GM12878 (cell line): ENCODE data around the gene PSENEN. TPM values are rescaled to one million over a fixed set of nuclear protein-coding genes. Genes with fewer than 3 reads are reported as not detected.
"Not testable (repeated sequence)": the region's sequence is repeated elsewhere in the genome, so short reads cannot be mapped to it uniquely, and the experiment has no call there.

Experiments used
- ATAC-seq: fragments of 200-7000 bp; cut with Tn5 transposase; 3 replicates; pipeline ENCODE4 v1.9.1; 2020; ENCODE audit warnings: mild to moderate bottlenecking, moderate library complexity
- BruUV-seq: library from RNA; stranded (reverse); fragments of 400-500 nt; replicated peaks from 2 replicates; lab custom pipeline; 2021; lab: Mats Ljungman, UMichigan
- CTCF ChIA-PET: fragments of 300-600 bp; sonication (Branson Sonifier 250); formaldehyde crosslinking; extraction: SDS; loops from one replicate; lab custom pipeline; 2021; ENCODE audit warnings: inconsistent platforms; lab: Yijun Ruan, JAX
- POLR2A ChIA-PET: fragments of 350-600 bp; formaldehyde crosslinking; extraction: SDS; loops from one replicate; lab custom pipeline; 2021; ENCODE audit warnings: inconsistent platforms; lab: Charles Lee
- RAD21 ChIA-PET: fragments of 300-600 bp; sonication (Branson Sonifier 250); formaldehyde crosslinking; loops from one replicate; lab custom pipeline; 2023; ENCODE audit warnings: antibody characterized with exemption; ENCODE audit not compliant: unreplicated experiment; lab: Charles Lee
- SMC1A ChIA-PET: fragments of 300-600 bp; sonication (Branson Sonifier 250); formaldehyde crosslinking; loops from one replicate; lab custom pipeline; 2023; ENCODE audit not compliant: unreplicated experiment, uncharacterized antibody; lab: Charles Lee
- DNase-seq: peaks from one replicate; pipeline ENCODE4 v3.0.0-alpha.2; 2011; ENCODE audit warnings: low read depth, low spot score
- FAIRE-seq: peaks from 3 replicates; lab custom pipeline; 2011; peaks lifted over from hg19 to GRCh38; lab: Jason Lieb, UNC
- H2AFZ ChIP-seq: 2 replicates; pipeline ENCODE4 v1.6.0; 2011; ENCODE audit warnings: low read depth, low read length, control low read depth; ENCODE audit not compliant: control insufficient read depth
- H3K27ac ChIP-seq: 2 replicates; pipeline ENCODE4 v1.5.1; 2011; ENCODE audit warnings: control low read depth; ENCODE audit not compliant: control insufficient read depth, insufficient read depth
- H3K27me3 ChIP-seq, 2 experiments: replicated peaks in 1 of 2; 2 replicates each; pipeline versions ENCODE4 v1.6.0 to v1.6.1; 2011; ENCODE audit warnings: low read length in 1 of 2; ENCODE audit not compliant: control insufficient read depth in 2 of 2, insufficient read depth in 2 of 2
- H3K36me3 ChIP-seq, 2 experiments: 2 replicates each; pipeline ENCODE4 v1.5.1; 2011; ENCODE audit warnings: low read length in 1 of 2; ENCODE audit not compliant: control insufficient read depth in 2 of 2, insufficient read depth in 2 of 2
- H3K4me1 ChIP-seq: 2 replicates; pipeline ENCODE4 v1.6.1; 2011; ENCODE audit warnings: mild to moderate bottlenecking, low read length, moderate library complexity, mixed read lengths; ENCODE audit not compliant: control insufficient read depth, insufficient read depth
- H3K4me2 ChIP-seq: 2 replicates; pipeline ENCODE4 v1.6.0; 2011; ENCODE audit warnings: control low read depth; ENCODE audit not compliant: control insufficient read depth, insufficient read depth
- H3K4me3 ChIP-seq: fragments of 200-600 bp; sonication (generic); 2 replicates; pipeline ENCODE4 v1.5.1; 2016
- H3K79me2 ChIP-seq: 2 replicates; pipeline ENCODE4 v1.6.0; 2011; ENCODE audit warnings: low read length; ENCODE audit not compliant: control insufficient read depth, insufficient read depth
- H3K9ac ChIP-seq: 2 replicates; pipeline ENCODE4 v1.8.0; 2011; ENCODE audit warnings: low read length, control low read depth, mixed read lengths; ENCODE audit not compliant: control insufficient read depth, insufficient read depth
- H3K9me3 ChIP-seq: replicated peaks from 3 replicates; pipeline ENCODE4 v1.5.1; 2011; ENCODE audit warnings: mild to moderate bottlenecking, low read length; ENCODE audit not compliant: control insufficient read depth, insufficient read depth
- H4K20me1 ChIP-seq: 2 replicates; pipeline ENCODE4 v1.6.0; 2011; ENCODE audit not compliant: control insufficient read depth, insufficient read depth
- WGBS: methylation state at CpG from one replicate; pipeline ENCODE4 v1.1.6; 2016; ENCODE audit warnings: low lambda C conversion rate; ENCODE audit not compliant: insufficient replicate concordance, insufficient coverage; ENCODE audit errors: missing lambda C conversion rate; 5-methylcytosine and 5-hydroxymethylcytosine counted together
- in situ Hi-C: fragments of 300-500 bp; cut with MboI; formaldehyde crosslinking; loops from 9 replicates; pipeline ENCODE4 v1.14.3; 2018; ENCODE audit warnings: mixed read lengths
- intact Hi-C: fragments of 100-400 bp; cut with micrococcal nuclease; formaldehyde crosslinking; loops from one replicate; pipeline ENCODE4 v1.14.2; 2022; ENCODE audit not compliant: unreplicated experiment
- polyA plus RNA-seq, 11 experiments: library from polyadenylated mRNA; depleted of rRNA in 4 of 11; unstranded in 6 of 11; stranded (reverse) in 5 of 11; fragments of >200 nt; fragmentation: Nextera tagmentation in 4 of 11; fragmentation: Illumina TruSeq in 1 of 11; extraction: Ambion mirVana in 4 of 11; extraction: Trizol in 1 of 11; gene quantifications; 1 replicate in 1 of 11; 2 replicates in 10 of 11; pipeline versions ENCODE4 v1.2.1 to v1.2.3, GENCODE V29; 2011 to 2016; ENCODE audit warnings: inconsistent platforms in 2 of 11, missing spikeins in 2 of 11, low read depth in 1 of 11
- total RNA-seq, 4 experiments: library from RNA; depleted of rRNA in 3 of 4; stranded (reverse); fragments of >200 nt in 3 of 4; fragmentation: Illumina TruSeq in 1 of 4; extraction: Trizol in 1 of 4; gene quantifications; 2 replicates each; pipeline versions ENCODE4 v1.2.1 to v1.2.3, GENCODE V29; 2013 to 2021
- TF ChIP-seq, protein P1 (sequence below): fragments of 450-650 bp; IDR thresholded peaks from 2 replicates; pipeline ENCODE4 v1.6.1; 2016; ENCODE audit warnings: mild to moderate bottlenecking

Gene PSENEN
- total and polyA plus RNA-seq, 10 of the 15 experiments (the other 5 are each of a cell fraction or from before 2014, with no cell fraction given): 14.4 to 178 (median 43.5) TPM

- TF ChIP-seq, protein P1, sequence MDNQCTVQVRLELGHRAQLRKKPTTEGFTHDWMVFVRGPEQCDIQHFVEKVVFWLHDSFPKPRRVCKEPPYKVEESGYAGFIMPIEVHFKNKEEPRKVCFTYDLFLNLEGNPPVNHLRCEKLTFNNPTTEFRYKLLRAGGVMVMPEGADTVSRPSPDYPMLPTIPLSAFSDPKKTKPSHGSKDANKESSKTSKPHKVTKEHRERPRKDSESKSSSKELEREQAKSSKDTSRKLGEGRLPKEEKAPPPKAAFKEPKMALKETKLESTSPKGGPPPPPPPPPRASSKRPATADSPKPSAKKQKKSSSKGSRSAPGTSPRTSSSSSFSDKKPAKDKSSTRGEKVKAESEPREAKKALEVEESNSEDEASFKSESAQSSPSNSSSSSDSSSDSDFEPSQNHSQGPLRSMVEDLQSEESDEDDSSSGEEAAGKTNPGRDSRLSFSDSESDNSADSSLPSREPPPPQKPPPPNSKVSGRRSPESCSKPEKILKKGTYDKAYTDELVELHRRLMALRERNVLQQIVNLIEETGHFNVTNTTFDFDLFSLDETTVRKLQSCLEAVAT: no peak
- TF ChIP-seq, all 136 proteins: peak for 0
These were observed 48.1 kb downstream of the PSENEN start (continued) for GRCh38 chr19:35793381-35794165.

- H3K27me3 ChIP-seq, POLR2A ChIA-PET, H3K4me3 ChIP-seq, H4K20me1 ChIP-seq, H3K9ac ChIP-seq, ATAC-seq, H3K4me2 ChIP-seq, CTCF ChIA-PET, FAIRE-seq, H3K9me3 ChIP-seq, SMC1A ChIA-PET, H3K36me3 ChIP-seq, H3K27ac ChIP-seq, in situ Hi-C loops, BruUV-seq, H3K4me1 ChIP-seq, H3K79me2 ChIP-seq, DNase-seq, intact Hi-C loops, H2AFZ ChIP-seq, RAD21 ChIA-PET: not testable (repeated sequence)
- WGBS: 11% methylated on average over 1 of the region's 1 CpG
These were observed 50.1 kb downstream of the PSENEN start for GRCh38 chr19:35795564-35795963.

Other genes with a start within 250 kb of the PSENEN start
Only the 7 nearest of the 28 such genes appear.
- 5.3 and 7.8 TPM in 2 replicates for gene KMT2B, start 27.6 kb upstream of the PSENEN start, total RNA-seq (2014; rRNA removed)
- gene KMT2B, start 27.6 kb upstream of the PSENEN start, total RNA-seq (2014; rRNA removed; fragmentation: Illumina TruSeq; extraction: Trizol): 3.8 and 3.9 TPM in 2 replicates
- gene KMT2B, start 27.6 kb upstream of the PSENEN start, total RNA-seq (2021): 35.3 and 35.6 TPM in 2 replicates
- gene KMT2B, start 27.6 kb upstream of the PSENEN start, polyA plus RNA-seq (2011; rRNA removed): 6.8 and 14.9 TPM in 2 replicates
- 7.6 and 14.7 TPM in 2 replicates for gene KMT2B, start 27.6 kb upstream of the PSENEN start, polyA plus RNA-seq (2014; fragmentation: Illumina TruSeq; extraction: Trizol)
- gene KMT2B, start 27.6 kb upstream of the PSENEN start, polyA plus RNA-seq (2014; fragmentation: Nextera tagmentation; extraction: Ambion mirVana): under 1 TPM; 0.71 to 0.91 TPM
- 21.9 and 23.0 TPM in 2 replicates for gene KMT2B, start 27.6 kb upstream of the PSENEN start, polyA plus RNA-seq (2014; rRNA removed)
- 1 to 10 TPM; 4.0 to 4.1 TPM for gene KMT2B, start 27.6 kb upstream of the PSENEN start, polyA plus RNA-seq (2016; fragmentation: Nextera tagmentation; extraction: Ambion mirVana)
- gene IGFLR1, start 3.2 kb upstream of the PSENEN start, total RNA-seq (2014; rRNA removed): 27.2 and 28.7 TPM in 2 replicates
- 8.3 and 9.1 TPM in 2 replicates for gene IGFLR1, start 3.2 kb upstream of the PSENEN start, total RNA-seq (2014; rRNA removed; fragmentation: Illumina TruSeq; extraction: Trizol)
- gene IGFLR1, start 3.2 kb upstream of the PSENEN start, total RNA-seq (2021): 35.3 and 41.7 TPM in 2 replicates
- 10.1 and 22.4 TPM in 2 replicates for gene IGFLR1, start 3.2 kb upstream of the PSENEN start, polyA plus RNA-seq (2011; rRNA removed)
- 5.9 and 8.7 TPM in 2 replicates for gene IGFLR1, start 3.2 kb upstream of the PSENEN start, polyA plus RNA-seq (2014; fragmentation: Illumina TruSeq; extraction: Trizol)
- 10 to 100 TPM in 1 of 2 experiments, 1 to 10 TPM in 1; 2.5 to 11.9 TPM for gene IGFLR1, start 3.2 kb upstream of the PSENEN start, polyA plus RNA-seq (2014; fragmentation: Nextera tagmentation; extraction: Ambion mirVana)
- gene IGFLR1, start 3.2 kb upstream of the PSENEN start, polyA plus RNA-seq (2014; rRNA removed): 39.9 and 47.9 TPM in 2 replicates
- 10 to 100 TPM; 36.4 to 36.8 TPM for gene IGFLR1, start 3.2 kb upstream of the PSENEN start, polyA plus RNA-seq (2016; fragmentation: Nextera tagmentation; extraction: Ambion mirVana)
- gene U2AF1L4, start 233 bp upstream of the PSENEN start, total RNA-seq (2014; rRNA removed): 9.4 and 14.0 TPM in 2 replicates
- 7.9 and 9.3 TPM in 2 replicates for gene U2AF1L4, start 233 bp upstream of the PSENEN start, total RNA-seq (2014; rRNA removed; fragmentation: Illumina TruSeq; extraction: Trizol)
- gene U2AF1L4, start 233 bp upstream of the PSENEN start, total RNA-seq (2021): 13.0 and 16.4 TPM in 2 replicates
- gene U2AF1L4, start 233 bp upstream of the PSENEN start, polyA plus RNA-seq (2011; rRNA removed): 11.8 and 16.2 TPM in 2 replicates
- 9.6 and 13.4 TPM in 2 replicates for gene U2AF1L4, start 233 bp upstream of the PSENEN start, polyA plus RNA-seq (2014; fragmentation: Illumina TruSeq; extraction: Trizol)
- 10 to 100 TPM in 1 of 2 experiments, 1 to 10 TPM in 1; 9.6 to 13.7 TPM for gene U2AF1L4, start 233 bp upstream of the PSENEN start, polyA plus RNA-seq (2014; fragmentation: Nextera tagmentation; extraction: Ambion mirVana)
- 21.6 and 22.1 TPM in 2 replicates for gene U2AF1L4, start 233 bp upstream of the PSENEN start, polyA plus RNA-seq (2014; rRNA removed)
- 10 to 100 TPM; 17.1 to 17.4 TPM for gene U2AF1L4, start 233 bp upstream of the PSENEN start, polyA plus RNA-seq (2016; fragmentation: Nextera tagmentation; extraction: Ambion mirVana)
- 6.0 and 6.9 TPM in 2 replicates for gene LIN37, start 2.9 kb downstream of the PSENEN start, total RNA-seq (2014; rRNA removed)
- gene LIN37, start 2.9 kb downstream of the PSENEN start, total RNA-seq (2014; rRNA removed; fragmentation: Illumina TruSeq; extraction: Trizol): 7.4 and 10.9 TPM in 2 replicates
- gene LIN37, start 2.9 kb downstream of the PSENEN start, total RNA-seq (2021): 6.8 and 7.4 TPM in 2 replicates
- gene LIN37, start 2.9 kb downstream of the PSENEN start, polyA plus RNA-seq (2011; rRNA removed): 4.0 and 5.1 TPM in 2 replicates
- gene LIN37, start 2.9 kb downstream of the PSENEN start, polyA plus RNA-seq (2014; fragmentation: Illumina TruSeq; extraction: Trizol): 2.8 and 8.2 TPM in 2 replicates
- 1 to 10 TPM in 1 of 2 experiments, under 1 TPM in 1; 0.69 to 3.3 TPM for gene LIN37, start 2.9 kb downstream of the PSENEN start, polyA plus RNA-seq (2014; fragmentation: Nextera tagmentation; extraction: Ambion mirVana)
- 7.7 and 11.2 TPM in 2 replicates for gene LIN37, start 2.9 kb downstream of the PSENEN start, polyA plus RNA-seq (2014; rRNA removed)
- 10 to 100 TPM; 10.1 to 11.9 TPM for gene LIN37, start 2.9 kb downstream of the PSENEN start, polyA plus RNA-seq (2016; fragmentation: Nextera tagmentation; extraction: Ambion mirVana)
- gene HSPB6, start 11.4 kb downstream of the PSENEN start, total RNA-seq (2014; rRNA removed): not detected in 2 replicates
- not detected in 2 replicates for gene HSPB6, start 11.4 kb downstream of the PSENEN start, total RNA-seq (2014; rRNA removed; fragmentation: Illumina TruSeq; extraction: Trizol)
- gene HSPB6, start 11.4 kb downstream of the PSENEN start, total RNA-seq (2021): 0.51 and 1.6 TPM in 2 replicates
- 0.12 and 0.20 TPM in 2 replicates for gene HSPB6, start 11.4 kb downstream of the PSENEN start, polyA plus RNA-seq (2011; rRNA removed)
- 0.13 and 0.16 TPM in 2 replicates for gene HSPB6, start 11.4 kb downstream of the PSENEN start, polyA plus RNA-seq (2014; fragmentation: Illumina TruSeq; extraction: Trizol)
- gene HSPB6, start 11.4 kb downstream of the PSENEN start, polyA plus RNA-seq (2014; fragmentation: Nextera tagmentation; extraction: Ambion mirVana): not detected
- 0.09 TPM in 1 of 2 replicates, not detected in the other for gene HSPB6, start 11.4 kb downstream of the PSENEN start, polyA plus RNA-seq (2014; rRNA removed)
- under 1 TPM; 0.52 TPM for gene HSPB6, start 11.4 kb downstream of the PSENEN start, polyA plus RNA-seq (2016; fragmentation: Nextera tagmentation; extraction: Ambion mirVana)
- gene PROSER3, start 12.5 kb downstream of the PSENEN start, total RNA-seq (2014; rRNA removed): 3.7 and 5.9 TPM in 2 replicates
- gene PROSER3, start 12.5 kb downstream of the PSENEN start, total RNA-seq (2014; rRNA removed; fragmentation: Illumina TruSeq; extraction: Trizol): 4.8 and 5.2 TPM in 2 replicates
- gene PROSER3, start 12.5 kb downstream of the PSENEN start, total RNA-seq (2021): 24.0 and 25.1 TPM in 2 replicates
- 4.1 and 5.3 TPM in 2 replicates for gene PROSER3, start 12.5 kb downstream of the PSENEN start, polyA plus RNA-seq (2011; rRNA removed)
- gene PROSER3, start 12.5 kb downstream of the PSENEN start, polyA plus RNA-seq (2014; fragmentation: Illumina TruSeq; extraction: Trizol): 12.3 and 17.2 TPM in 2 replicates
- under 1 TPM; 0.85 to 0.86 TPM for gene PROSER3, start 12.5 kb downstream of the PSENEN start, polyA plus RNA-seq (2014; fragmentation: Nextera tagmentation; extraction: Ambion mirVana)
- 14.0 and 15.6 TPM in 2 replicates for gene PROSER3, start 12.5 kb downstream of the PSENEN start, polyA plus RNA-seq (2014; rRNA removed)
- 10 to 100 TPM; 14.2 to 14.6 TPM for gene PROSER3, start 12.5 kb downstream of the PSENEN start, polyA plus RNA-seq (2016; fragmentation: Nextera tagmentation; extraction: Ambion mirVana)
- 2.1 and 2.9 TPM in 2 replicates for gene ARHGAP33, start 29.9 kb downstream of the PSENEN start, total RNA-seq (2014; rRNA removed)
- gene ARHGAP33, start 29.9 kb downstream of the PSENEN start, total RNA-seq (2014; rRNA removed; fragmentation: Illumina TruSeq; extraction: Trizol): 0.55 and 0.76 TPM in 2 replicates
- gene ARHGAP33, start 29.9 kb downstream of the PSENEN start, total RNA-seq (2021): 19.3 and 22.3 TPM in 2 replicates
- 1.2 and 1.8 TPM in 2 replicates for gene ARHGAP33, start 29.9 kb downstream of the PSENEN start, polyA plus RNA-seq (2011; rRNA removed)
- 1.3 and 3.2 TPM in 2 replicates for gene ARHGAP33, start 29.9 kb downstream of the PSENEN start, polyA plus RNA-seq (2014; fragmentation: Illumina TruSeq; extraction: Trizol)
- under 1 TPM in 1 of 2 experiments, not detected in 1; 0.05 TPM for gene ARHGAP33, start 29.9 kb downstream of the PSENEN start, polyA plus RNA-seq (2014; fragmentation: Nextera tagmentation; extraction: Ambion mirVana)
- 20.0 and 22.9 TPM in 2 replicates for gene ARHGAP33, start 29.9 kb downstream of the PSENEN start, polyA plus RNA-seq (2014; rRNA removed)
- gene ARHGAP33, start 29.9 kb downstream of the PSENEN start, polyA plus RNA-seq (2016; fragmentation: Nextera tagmentation; extraction: Ambion mirVana): 1 to 10 TPM; 2.3 to 2.6 TPM